HepG2 (cell line): Measurements from ENCODE around the gene ALDH3B1. TPM values are rescaled to one million over a fixed set of nuclear protein-coding genes. Genes with fewer than 3 reads are reported as not detected.

Experiments used
- ATAC-seq: fragments of 200-7000 bp; cut with Tn5 transposase; 3 replicates; pipeline ENCODE4 v1.9.1; 2020; ENCODE audit warnings: mild to moderate bottlenecking, moderate library complexity
- BruUV-seq: library from RNA; stranded (reverse); fragments of 400-500 nt; replicated peaks from 2 replicates; lab custom pipeline; 2021; lab: Mats Ljungman, UMichigan
- CTCF ChIA-PET: fragments of 300-600 bp; formaldehyde crosslinking; extraction: SDS; loops from one replicate; lab custom pipeline; 2021; ENCODE audit warnings: low total read pairs, inconsistent platforms, low intra/inter-chr PET ratio; lab: Yijun Ruan, JAX
- POLR2A ChIA-PET: fragments of 350-600 bp; sonication (Branson Sonifier 250); formaldehyde crosslinking; loops from one replicate; lab custom pipeline; 2020; ENCODE audit warnings: antibody characterized with exemption, inconsistent platforms; lab: Yijun Ruan, JAX
- DNase-seq: peaks from one replicate; pipeline ENCODE4 v3.0.0-alpha.2; 2015; ENCODE audit warnings: low spot score
- FAIRE-seq: peaks from 3 replicates; lab custom pipeline; 2011; peaks lifted over from hg19 to GRCh38; lab: Jason Lieb, UNC
- H2AFZ ChIP-seq: one replicate; pipeline ENCODE4 v1.6.1; 2011; ENCODE audit warnings: low read length, inconsistent platforms
- H3K27ac ChIP-seq: fragments of 300-600 bp; 3 replicates; pipeline ENCODE4 v1.8.0; 2011; ENCODE audit warnings: mixed run types, mild to moderate bottlenecking, mixed read lengths, low read length, inconsistent platforms; ENCODE audit not compliant: insufficient read depth; ENCODE audit errors: extremely low read length
- H3K27me3 ChIP-seq, 2 experiments: fragments of 200-600 bp in 1 of 2; 2 replicates in 1 of 2; 3 replicates in 1 of 2; pipeline versions ENCODE4 v1.6.0 to v1.8.0; 2011; ENCODE audit warnings: low read length in 2 of 2, mild to moderate bottlenecking in 2 of 2, moderate library complexity in 2 of 2, inconsistent platforms in 1 of 2; ENCODE audit not compliant: insufficient read depth in 2 of 2, control insufficient read depth in 1 of 2
- H3K36me3 ChIP-seq, 2 experiments: fragments of 200-600 bp in 1 of 2; replicated peaks in 1 of 2; 2 replicates in 1 of 2; 3 replicates in 1 of 2; pipeline versions ENCODE4 v1.5.1 to v1.8.0; 2011; ENCODE audit warnings: low read length in 2 of 2, inconsistent platforms in 1 of 2; ENCODE audit not compliant: insufficient read depth in 2 of 2, control insufficient read depth in 1 of 2
- H3K4me1 ChIP-seq: 2 replicates; pipeline ENCODE4 v1.5.1; 2012; ENCODE audit warnings: low read length, inconsistent platforms; ENCODE audit not compliant: insufficient read depth
- H3K4me2 ChIP-seq: 2 replicates; pipeline ENCODE4 v1.6.0; 2011; ENCODE audit warnings: low read depth, low read length, inconsistent platforms
- H3K4me3 ChIP-seq, 3 experiments: fragments of 200-600 bp in 1 of 3; sonication (generic), shearing (Covaris generic) in 1 of 3; replicated peaks in 1 of 3; 2 replicates each; pipeline ENCODE4 v1.5.1; 2011 to 2016; ENCODE audit warnings: low read length in 3 of 3, inconsistent platforms in 2 of 3, low read depth in 2 of 3, mild to moderate bottlenecking in 2 of 3, control low read depth in 1 of 3, mixed read lengths in 1 of 3; ENCODE audit not compliant: insufficient read depth in 1 of 3
- H3K79me2 ChIP-seq: one replicate; pipeline ENCODE4 v1.6.1; 2011; ENCODE audit warnings: low read length, inconsistent platforms; ENCODE audit not compliant: insufficient read depth
- H3K9ac ChIP-seq: 2 replicates; pipeline ENCODE4 v1.6.0; 2011; ENCODE audit warnings: mild to moderate bottlenecking, low read depth, low read length, inconsistent platforms; ENCODE audit not compliant: insufficient read depth
- H3K9me3 ChIP-seq: 2 replicates; pipeline ENCODE4 v1.5.1; 2012; ENCODE audit warnings: mild to moderate bottlenecking, low read length
- H4K20me1 ChIP-seq: 2 replicates; pipeline ENCODE4 v1.6.0; 2011; ENCODE audit warnings: inconsistent platforms, mild to moderate bottlenecking, low read length, moderate library complexity; ENCODE audit not compliant: insufficient read depth
- AGO2 ChIP-seq: fragments of 200-400 bp; formaldehyde crosslinking; optimal IDR thresholded peaks from 2 replicates; pipeline ENCODE3; 2017; ENCODE audit warnings: mild to moderate bottlenecking, low read depth, low read length, moderate library complexity
- AHR ChIP-seq: IDR thresholded peaks from 2 replicates; pipeline ENCODE4 v1.6.1; 2018; ENCODE audit warnings: missing genetic modification reagents, missing compliant biosample characterization
- ATF7-NPFF ChIP-seq: sonication (generic); formaldehyde crosslinking; IDR thresholded peaks from 2 replicates; pipeline ENCODE4 v1.8.1; 2023; ENCODE audit warnings: mild to moderate bottlenecking, low read depth, missing genetic modification reagents, moderate library complexity
- KMT2A ChIP-seq: sonication (generic); formaldehyde crosslinking; IDR thresholded peaks from 2 replicates; pipeline ENCODE4 v1.4.0; 2020; ENCODE audit warnings: missing genetic modification reagents
- MAFK ChIP-seq, 2 experiments: IDR thresholded peaks in 1 of 2; conservative IDR thresholded peaks in 1 of 2; 2 replicates each; pipeline ENCODE4 v1.6.1; 2011; ENCODE audit warnings: improper control_type of control experiment in 2 of 2, low read length in 2 of 2
- MTA1 ChIP-seq: sonication (generic); formaldehyde crosslinking; IDR thresholded peaks from 2 replicates; pipeline ENCODE4 v1.4.0; 2020; ENCODE audit warnings: missing genetic modification reagents, mild to moderate bottlenecking, borderline replicate concordance
- SP2 ChIP-seq: sonication (generic); formaldehyde crosslinking; IDR thresholded peaks from 2 replicates; pipeline ENCODE4 v1.5.1; 2020; ENCODE audit warnings: mild to moderate bottlenecking, missing genetic modification reagents
- TBX2 ChIP-seq: sonication (generic); formaldehyde crosslinking; IDR thresholded peaks from 2 replicates; pipeline ENCODE4 v1.5.0; 2020; ENCODE audit warnings: missing genetic modification reagents, mild to moderate bottlenecking, borderline replicate concordance
- ZFX ChIP-seq: sonication (generic); formaldehyde crosslinking; IDR thresholded peaks from 2 replicates; pipeline ENCODE4 v1.4.0; 2020; ENCODE audit warnings: mild to moderate bottlenecking, low read depth, missing genetic modification reagents, moderate library complexity
- ZFY ChIP-seq: sonication (generic); formaldehyde crosslinking; IDR thresholded peaks from 2 replicates; pipeline ENCODE4 v1.4.0; 2020; ENCODE audit warnings: missing genetic modification reagents
- ZNF232 ChIP-seq: sonication (generic); formaldehyde crosslinking; IDR thresholded peaks from 2 replicates; pipeline ENCODE4 v1.4.0; 2020; ENCODE audit warnings: missing genetic modification reagents, borderline replicate concordance
- ZNF33A ChIP-seq: sonication (generic); formaldehyde crosslinking; IDR thresholded peaks from 2 replicates; pipeline ENCODE4 v1.5.1; 2020; ENCODE audit warnings: missing genetic modification reagents, mild to moderate bottlenecking, moderate library complexity, borderline replicate concordance
- ZNF563 ChIP-seq: sonication (generic); formaldehyde crosslinking; IDR thresholded peaks from 2 replicates; pipeline ENCODE4 v1.8.0; 2022; ENCODE audit warnings: mild to moderate bottlenecking, moderate library complexity, missing genetic modification reagents
- ZNF709 ChIP-seq: sonication (generic); formaldehyde crosslinking; IDR thresholded peaks from 2 replicates; pipeline ENCODE4 v1.5.0; 2020; ENCODE audit warnings: mild to moderate bottlenecking, missing genetic modification reagents
- ZNF891 ChIP-seq: sonication (generic); formaldehyde crosslinking; IDR thresholded peaks from 2 replicates; pipeline ENCODE4 v1.5.0; 2020; ENCODE audit warnings: mild to moderate bottlenecking, missing genetic modification reagents
- WGBS: methylation state at CpG from one replicate; pipeline ENCODE4 v1.1.6; 2017; ENCODE audit warnings: low lambda C conversion rate; 5-methylcytosine and 5-hydroxymethylcytosine counted together
- in situ Hi-C: cut with HindIII; loops from 2 replicates; pipeline ENCODE4 v1.10.0; 2017; ENCODE audit warnings: low pct_unique_long_range_greater_than_20kb; ENCODE audit not compliant: extremely low pct_ligation_motif_present
- intact Hi-C: fragments of 100-400 bp; cut with micrococcal nuclease; formaldehyde crosslinking; loops from one replicate; pipeline ENCODE4 v1.10.0; 2022; ENCODE audit not compliant: unreplicated experiment
- polyA plus RNA-seq, 8 experiments: library from polyadenylated mRNA; depleted of rRNA in 3 of 8; stranded (reverse) in 7 of 8; unstranded in 1 of 8; fragments of >200 nt; fragmentation: Illumina TruSeq in 4 of 8; extraction: Trizol in 4 of 8; gene quantifications; 2 replicates each; pipeline versions ENCODE4 v1.2.1 to v1.2.3, GENCODE V29; 2011 to 2016; ENCODE audit warnings: low read depth in 4 of 8, missing spikeins in 1 of 8, mixed read lengths in 1 of 8; ENCODE audit not compliant: insufficient read depth in 1 of 8
- total RNA-seq, 5 experiments: library from RNA; depleted of rRNA; stranded (reverse); fragments of >200 nt; fragmentation: Illumina TruSeq; extraction: Trizol; gene quantifications; 2 replicates each; pipeline ENCODE4 v1.2.3, GENCODE V29; 2016; ENCODE audit warnings: low read depth in 1 of 5
- TF ChIP-seq, protein P1 (sequence below): sonication (generic); formaldehyde crosslinking; IDR thresholded peaks from 2 replicates; pipeline ENCODE4 v1.5.1; 2020; ENCODE audit warnings: mild to moderate bottlenecking, missing genetic modification reagents, moderate library complexity
- TF ChIP-seq, protein P2 (sequence below): sonication (generic); formaldehyde crosslinking; IDR thresholded peaks from 2 replicates; pipeline ENCODE4 v1.4.0; 2020; ENCODE audit warnings: mild to moderate bottlenecking, missing genetic modification reagents
- TF ChIP-seq, protein P3 (sequence below): sonication (generic); formaldehyde crosslinking; IDR thresholded peaks from 2 replicates; pipeline ENCODE4 v1.4.0; 2020; ENCODE audit warnings: mild to moderate bottlenecking, missing genetic modification reagents

Gene ALDH3B1
- total and polyA plus RNA-seq, 2 of the 13 experiments (the other 11 are each of a cell fraction or from before 2014, with no cell fraction given) = 4.0 to 6.7 TPM

DNA sequence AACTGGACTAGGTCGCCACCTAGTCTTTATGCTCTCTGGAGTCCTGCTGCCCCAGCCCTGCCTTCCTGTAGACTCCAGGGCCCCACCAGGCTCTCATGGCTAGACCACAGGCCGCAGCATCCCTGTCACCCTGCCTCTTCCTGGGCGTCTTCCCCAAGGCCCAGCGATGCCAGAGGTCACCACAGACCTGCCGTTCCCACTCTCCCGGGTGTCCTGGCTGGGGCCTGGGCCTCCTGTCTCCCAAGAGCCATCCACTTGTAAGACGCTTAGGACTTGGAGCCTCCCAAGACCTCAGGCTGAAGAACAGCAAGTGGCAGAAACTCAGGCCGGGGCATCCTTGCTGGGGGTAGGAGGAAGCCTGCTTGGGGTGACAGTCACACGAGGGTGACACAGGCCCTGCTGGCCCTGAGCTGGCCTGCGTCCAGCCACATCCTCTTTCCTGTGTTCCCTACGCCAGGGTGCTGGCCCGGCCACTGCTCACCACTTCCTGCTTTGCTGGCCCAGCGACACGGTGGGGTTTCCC, 26.7 kb downstream of the ALDH3B1 start:
- CTCF ChIA-PET = no interaction called here
- no peak for FAIRE-seq
- Histone ChIP-seq H3K4me3 (no peak overlapping the region), H3K79me2 (peaks cover 25% of the 10 kb centered on the region), H4K20me1 (no peaks in the 10 kb centered on the region)
- TF ChIP-seq, protein P1, sequence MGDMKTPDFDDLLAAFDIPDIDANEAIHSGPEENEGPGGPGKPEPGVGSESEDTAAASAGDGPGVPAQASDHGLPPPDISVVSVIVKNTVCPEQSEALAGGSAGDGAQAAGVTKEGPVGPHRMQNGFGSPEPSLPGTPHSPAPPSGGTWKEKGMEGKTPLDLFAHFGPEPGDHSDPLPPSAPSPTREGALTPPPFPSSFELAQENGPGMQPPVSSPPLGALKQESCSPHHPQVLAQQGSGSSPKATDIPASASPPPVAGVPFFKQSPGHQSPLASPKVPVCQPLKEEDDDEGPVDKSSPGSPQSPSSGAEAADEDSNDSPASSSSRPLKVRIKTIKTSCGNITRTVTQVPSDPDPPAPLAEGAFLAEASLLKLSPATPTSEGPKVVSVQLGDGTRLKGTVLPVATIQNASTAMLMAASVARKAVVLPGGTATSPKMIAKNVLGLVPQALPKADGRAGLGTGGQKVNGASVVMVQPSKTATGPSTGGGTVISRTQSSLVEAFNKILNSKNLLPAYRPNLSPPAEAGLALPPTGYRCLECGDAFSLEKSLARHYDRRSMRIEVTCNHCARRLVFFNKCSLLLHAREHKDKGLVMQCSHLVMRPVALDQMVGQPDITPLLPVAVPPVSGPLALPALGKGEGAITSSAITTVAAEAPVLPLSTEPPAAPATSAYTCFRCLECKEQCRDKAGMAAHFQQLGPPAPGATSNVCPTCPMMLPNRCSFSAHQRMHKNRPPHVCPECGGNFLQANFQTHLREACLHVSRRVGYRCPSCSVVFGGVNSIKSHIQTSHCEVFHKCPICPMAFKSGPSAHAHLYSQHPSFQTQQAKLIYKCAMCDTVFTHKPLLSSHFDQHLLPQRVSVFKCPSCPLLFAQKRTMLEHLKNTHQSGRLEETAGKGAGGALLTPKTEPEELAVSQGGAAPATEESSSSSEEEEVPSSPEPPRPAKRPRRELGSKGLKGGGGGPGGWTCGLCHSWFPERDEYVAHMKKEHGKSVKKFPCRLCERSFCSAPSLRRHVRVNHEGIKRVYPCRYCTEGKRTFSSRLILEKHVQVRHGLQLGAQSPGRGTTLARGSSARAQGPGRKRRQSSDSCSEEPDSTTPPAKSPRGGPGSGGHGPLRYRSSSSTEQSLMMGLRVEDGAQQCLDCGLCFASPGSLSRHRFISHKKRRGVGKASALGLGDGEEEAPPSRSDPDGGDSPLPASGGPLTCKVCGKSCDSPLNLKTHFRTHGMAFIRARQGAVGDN = peak; percentile 56
- no peak for TF ChIP-seq MAFK (conservative IDR thresholded peaks at IDR 0.05 in 1 of 2, IDR thresholded peaks at IDR 0.05 in 1 of 2; ENCODE audit: low read length in 2 of 2)
- no peak for TF ChIP-seq AHR
- TF ChIP-seq, protein P2, sequence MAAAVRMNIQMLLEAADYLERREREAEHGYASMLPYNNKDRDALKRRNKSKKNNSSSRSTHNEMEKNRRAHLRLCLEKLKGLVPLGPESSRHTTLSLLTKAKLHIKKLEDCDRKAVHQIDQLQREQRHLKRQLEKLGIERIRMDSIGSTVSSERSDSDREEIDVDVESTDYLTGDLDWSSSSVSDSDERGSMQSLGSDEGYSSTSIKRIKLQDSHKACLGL (CRISPR knock-in tag) = 0 out of 2 replicates have a peak, but pooled peaks have one; percentile 28
- TF ChIP-seq AGO2 = peak; percentile 66
- TF ChIP-seq, protein P3, sequence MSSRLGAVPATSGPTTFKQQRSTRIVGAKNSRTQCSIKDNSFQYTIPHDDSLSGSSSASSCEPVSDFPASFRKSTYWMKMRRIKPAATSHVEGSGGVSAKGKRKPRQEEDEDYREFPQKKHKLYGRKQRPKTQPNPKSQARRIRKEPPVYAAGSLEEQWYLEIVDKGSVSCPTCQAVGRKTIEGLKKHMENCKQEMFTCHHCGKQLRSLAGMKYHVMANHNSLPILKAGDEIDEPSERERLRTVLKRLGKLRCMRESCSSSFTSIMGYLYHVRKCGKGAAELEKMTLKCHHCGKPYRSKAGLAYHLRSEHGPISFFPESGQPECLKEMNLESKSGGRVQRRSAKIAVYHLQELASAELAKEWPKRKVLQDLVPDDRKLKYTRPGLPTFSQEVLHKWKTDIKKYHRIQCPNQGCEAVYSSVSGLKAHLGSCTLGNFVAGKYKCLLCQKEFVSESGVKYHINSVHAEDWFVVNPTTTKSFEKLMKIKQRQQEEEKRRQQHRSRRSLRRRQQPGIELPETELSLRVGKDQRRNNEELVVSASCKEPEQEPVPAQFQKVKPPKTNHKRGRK (CRISPR knock-in tag) = no peak
- no peak for TF ChIP-seq ZNF232
- 0 out of 2 replicates have a peak, but pooled peaks have one; percentile 31 for TF ChIP-seq ATF7-NPFF (CRISPR knock-in tag)
- TF ChIP-seq MTA1 (CRISPR knock-in tag) = peak; percentile 47; the same call in 1 of the 2 replicates
- TF ChIP-seq ZNF33A (CRISPR knock-in tag) = no peak
- no peak for TF ChIP-seq ZNF563 (CRISPR knock-in tag)
- peak; percentile 3; the same call in 1 of the 2 replicates for TF ChIP-seq ZFX (CRISPR knock-in tag)
- TF ChIP-seq KMT2A (CRISPR knock-in tag) = 0 out of 2 replicates have a peak, but pooled peaks have one; percentile 16
- no peak for TF ChIP-seq ZFY
- no peak for TF ChIP-seq TBX2
- no peak for TF ChIP-seq ZNF709
- TF ChIP-seq SP2 (CRISPR knock-in tag) = 0 out of 2 replicates have a peak, but pooled peaks have one; percentile 37
- TF ChIP-seq ZNF891 = peak; percentile 24; the same call in 1 of the 2 replicates
- TF ChIP-seq, all 625 proteins: peak for 9
- Histone ChIP-seq H3K9me3 (no peaks in the 10 kb centered on the region), H3K36me3 (peaks cover 10 to 16% of the 10 kb centered on the region in 2 experiments; a peak in 3 of 5 replicates), H3K4me1 (peaks cover 38% of the 10 kb centered on the region), H3K9ac (peak overlapping the region; percentile 92), H2AFZ (no peak overlapping the region), H3K4me2 (peak overlapping the region; percentile 99; the same call in 1 of the 2 replicates), H3K27ac (peak overlapping the region; percentile 95), H3K27me3 (no peaks in the 10 kb centered on the region)
- 77% methylated on average over 12 of the region's 14 CpGs for WGBS
- ATAC-seq (no peak), DNase-seq (no peak)
- BruUV-seq = no TSS peak
- POLR2A ChIA-PET = interaction anchor here (1.2 to 3.0 kb wide), 10 partner anchors 8 to 180 kb away, joined by 3 to 17 read pairs (median 12); partner anchors contain the start of gene ALDH3B1
- intact Hi-C loops = no loop called here
- in situ Hi-C loops = no loop called here
